Right lobe of liver (tissue), 6 donors: ENCODE data around the gene CYB5D1. TPM values are rescaled to one million over a fixed set of nuclear protein-coding genes. Genes with fewer than 3 reads are reported as not detected.

ENCODE experiments used
- ATAC-seq, 4 donors: fragments of 200-7000 bp; cut with Tn5 transposase; one replicate each; pipeline ENCODE4 v1.9.1; 2020; ENCODE audit warnings: mild to moderate bottlenecking in 4 of 4, moderate library complexity in 4 of 4
- DNase-seq, 3 donors: peaks; one replicate each; pipeline ENCODE4 v3.0.0-alpha.2; 2020
- H3K27ac ChIP-seq, 3 donors: fragments of 200-600 bp; one replicate each; pipeline ENCODE4 v1.8.0; 2022
- H3K27me3 ChIP-seq, 2 donors: fragments of 200-600 bp; one replicate each; pipeline ENCODE4 v1.8.0; 2022
- H3K36me3 ChIP-seq, 4 donors: fragments of 200-600 bp; sonication (generic) in 1 of 4; one replicate each; pipeline versions ENCODE4 v1.5.1 to v1.8.0; 2017 to 2022; ENCODE audit warnings: control low read depth in 1 of 4
- H3K4me1 ChIP-seq, 4 donors: fragments of 200-600 bp; sonication (generic) in 1 of 4; one replicate each; pipeline versions ENCODE4 v1.5.1 to v1.8.0; 2017 to 2022; ENCODE audit warnings: control low read depth in 1 of 4
- H3K4me3 ChIP-seq, 3 donors: fragments of 200-600 bp; one replicate each; pipeline ENCODE4 v1.8.0; 2022
- H3K9me3 ChIP-seq, 4 donors: fragments of 200-600 bp; sonication (generic) in 1 of 4; one replicate each; pipeline versions ENCODE4 v1.5.1 to v1.8.0; 2017 to 2022; ENCODE audit warnings: control low read depth in 1 of 4
- CTCF ChIP-seq, 4 donors: fragments of 200-600 bp in 3 of 4; fragments of 450-650 bp in 1 of 4; IDR thresholded peaks; one replicate each; pipeline versions ENCODE4 v1.5.1 to v1.8.0; 2016 to 2022; ENCODE audit warnings: antibody characterized with exemption in 4 of 4, mild to moderate bottlenecking in 2 of 4
- POLR2A ChIP-seq: fragments of 450-650 bp; IDR thresholded peaks from one replicate; pipeline ENCODE4 v1.6.1; 2017; ENCODE audit warnings: antibody characterized with exemption, mild to moderate bottlenecking
- WGBS: methylation state at CpG from one replicate; pipeline ENCODE4 v1.1.6; 2018; ENCODE audit warnings: low coverage, low lambda C conversion rate; ENCODE audit not compliant: insufficient coverage; ENCODE audit errors: missing lambda C conversion rate; 5-methylcytosine and 5-hydroxymethylcytosine counted together
- intact Hi-C, 2 donors: fragments of 100-400 bp; cut with DNase I; formaldehyde crosslinking; loops; one replicate each; pipeline versions ENCODE4 v1.11.2 to v1.14.1; 2022
- total RNA-seq, 6 experiments: library from RNA; depleted of rRNA in 2 of 6; stranded (reverse); fragments of >200 nt in 2 of 6; fragmentation: NEBNext Ultra II Directional in 3 of 6; extraction: Animal tissue kit (Norgen Biotek cat#: 25700) in 3 of 6; gene quantifications; one replicate each; pipeline versions ENCODE4 v1.1.0 to v1.2.4, GENCODE V29; 2016 to 2023
- donor health status: DM: no; HTN: yes; CAD: no.
- donor health status: DM: no; HTN: no; CAD: no.
- donor health status: DM: no; HTN: no; CAD: no.
- donor health status: DM: no; HTN: yes; CAD: no.
- donor health status: DM: no; HTN: yes; CAD: no.

Gene CYB5D1
- total RNA-seq, 6 experiments from 2014 or later = 6.0 to 11.7 (median 7.4) TPM

- ATAC-seq (peak; percentile 4 to 29 (median 16)), DNase-seq (peak; percentile 76 to 84 (median 83))
- no peak for TF ChIP-seq CTCF (IDR thresholded peaks at IDR 0.05)
- peak; percentile 41 for TF ChIP-seq POLR2A
- H3K36me3 ChIP-seq = peaks cover 0 to 19% (median 7%) of the 10 kb centered on the region in 4 donors
- peak overlapping the region; percentile 99 for H3K27ac ChIP-seq
- intact Hi-C loops = no loop called here
- peak overlapping the region; percentile 73 to 98 (median 81) for H3K4me3 ChIP-seq
- H3K27me3 ChIP-seq = no peaks in the 10 kb centered on the region
- 1% methylated on average over 40 of the region's 47 CpGs for WGBS
- no peaks in the 10 kb centered on the region for H3K9me3 ChIP-seq
- peaks cover 0 to 37% (median 10%) of the 10 kb centered on the region in 4 donors for H3K4me1 ChIP-seq
Observed at GRCh38 chr17:7842380-7843256, 15.2 kb upstream of the CYB5D1 start.

- Histone ChIP-seq H3K9me3 (no peaks in the 10 kb centered on the region), H3K27ac (peak overlapping the region; percentile 99), H3K27me3 (no peaks in the 10 kb centered on the region), H3K36me3 (peaks cover 0 to 19% (median 7%) of the 10 kb centered on the region in 4 donors), H3K4me3 (peak overlapping the region; percentile 73 to 98 (median 81)), H3K4me1 (peaks cover 0 to 34% (median 10%) of the 10 kb centered on the region in 4 donors)
- TF ChIP-seq CTCF (IDR thresholded peaks at IDR 0.05) (no peak), POLR2A (no peak)
- intact Hi-C loops = no loop called here
- 0% methylated on average over 12 of the region's 17 CpGs for WGBS
- ATAC-seq = no peak
- DNase-seq = no peak
Observed at GRCh38 chr17:7843257-7843535, 14.6 kb upstream of the CYB5D1 start.

GRCh38 chr17:7843536-7844291, 14.1 kb upstream of the CYB5D1 start:
- H3K4me3 ChIP-seq = peak overlapping the region; percentile 73 to 98 (median 81)
- peaks cover 0 to 32% (median 10%) of the 10 kb centered on the region in 4 donors for H3K4me1 ChIP-seq
- intact Hi-C loops = no loop called here
- DNase-seq (peak; percentile 91 to 92 (median 91)), ATAC-seq (peak; percentile 48 to 59 (median 54))
- H3K36me3 ChIP-seq = peaks cover 0 to 21% (median 7%) of the 10 kb centered on the region in 4 donors
- WGBS = under 1% methylated on average over 44 of the region's 61 CpGs
- H3K27ac ChIP-seq = peak overlapping the region; percentile 99
- no peaks in the 10 kb centered on the region for H3K27me3 ChIP-seq
- no peaks in the 10 kb centered on the region for H3K9me3 ChIP-seq
- TF ChIP-seq POLR2A (peak; percentile 84), CTCF (IDR thresholded peaks at IDR 0.05) (no peak)

GRCh38 chr17:7844292-7845154, 13.3 kb upstream of the CYB5D1 start:
- peak overlapping the region; percentile 99 for H3K27ac ChIP-seq
- TF ChIP-seq POLR2A (peak; percentile 86), CTCF (IDR thresholded peaks at IDR 0.05) (no peak)
- H3K4me1 ChIP-seq = peaks cover 0 to 24% (median 10%) of the 10 kb centered on the region in 4 donors
- no peaks in the 10 kb centered on the region for H3K27me3 ChIP-seq
- H3K4me3 ChIP-seq = peak overlapping the region; percentile 73 to 98 (median 81)
- ATAC-seq = peak; percentile 48 to 75 (median 66)
- WGBS = 0% methylated on average over 8 of the region's 71 CpGs
- intact Hi-C loops = no loop called here
- H3K36me3 ChIP-seq = peaks cover 0 to 27% (median 10%) of the 10 kb centered on the region in 4 donors
- no peaks in the 10 kb centered on the region for H3K9me3 ChIP-seq
- DNase-seq = peak; percentile 93 to 96 (median 94)
